Mononuclear cell (primary cell): Measurements from ENCODE around the gene SPTLC3. TPM values are rescaled to one million over a fixed set of nuclear protein-coding genes. Genes with fewer than 3 reads are reported as not detected.

Source experiments
- total RNA-seq: library from RNA; depleted of rRNA; stranded (reverse); fragments of >200 nt; gene quantifications from one replicate; pipeline ENCODE4 v1.2.3, GENCODE V29; 2012

The SPTLC3 gene
- total RNA-seq, 1 donor, result 1.0 TPM

Other genes starting within 250 kb of the SPTLC3 start
- 1.2 TPM for gene ISM1, start 212.3 kb downstream of the SPTLC3 start, total RNA-seq